Glutamatergic neuron (in vitro differentiated cells): ENCODE results near the gene SP6. TPM values are rescaled to one million over a fixed set of nuclear protein-coding genes. Genes with fewer than 3 reads are reported as not detected.
A peak's percentile ranks its signal among the peaks of the same experiment; 100 is the strongest.

Experiments used
- DNase-seq: peaks from one replicate; pipeline ENCODE4 v3.0.0; 2022
- H3K27ac Mint-ChIP-seq: one replicate; pipeline ENCODE4 v1.8.0; 2020; ENCODE audit warnings: mild to moderate bottlenecking, mixed read lengths, inconsistent platforms; ENCODE audit not compliant: unreplicated experiment
- H3K27me3 Mint-ChIP-seq: one replicate; pipeline ENCODE4 v1.8.0; 2020; ENCODE audit warnings: mild to moderate bottlenecking, moderate library complexity, mixed read lengths, inconsistent platforms; ENCODE audit not compliant: unreplicated experiment
- H3K36me3 Mint-ChIP-seq: one replicate; pipeline ENCODE4 v1.8.0; 2020; ENCODE audit warnings: mild to moderate bottlenecking, mixed read lengths, inconsistent platforms; ENCODE audit not compliant: unreplicated experiment
- H3K4me1 Mint-ChIP-seq: one replicate; pipeline ENCODE4 v1.8.0; 2020; ENCODE audit warnings: mild to moderate bottlenecking, low read depth, mixed read lengths, inconsistent platforms; ENCODE audit not compliant: unreplicated experiment
- H3K4me3 Mint-ChIP-seq: one replicate; pipeline ENCODE4 v1.8.0; 2020; ENCODE audit warnings: mild to moderate bottlenecking, mixed read lengths, inconsistent platforms; ENCODE audit not compliant: unreplicated experiment
- H3K9me3 Mint-ChIP-seq: one replicate; pipeline ENCODE4 v1.8.0; 2020; ENCODE audit warnings: mild to moderate bottlenecking, moderate library complexity, mixed read lengths, inconsistent platforms; ENCODE audit not compliant: unreplicated experiment
- total RNA-seq: library from RNA; stranded (reverse); fragmentation: NEBNext Ultra II Directional; extraction: Animal tissue kit (Norgen Biotek cat#: 25700); gene quantifications from one replicate; pipeline ENCODE4 v1.2.1, GENCODE V29; 2021; ENCODE audit not compliant: unreplicated experiment
- TF ChIP-seq, protein P1 (sequence below): fragments of 200-600 bp; sonication (generic); IDR thresholded peaks from one replicate; pipeline ENCODE4 v1.5.0; 2021; ENCODE audit not compliant: partially characterized antibody, unreplicated experiment

SP6 gene
- total RNA-seq, 1 donor from 2014 or later, result 1.7 TPM

GRCh38 chr17:47850373-47850691 is 631 bp downstream of the SP6 start:
- Mint-ChIP-seq H3K4me1 (peaks cover 17% of the 10 kb centered on the region), H3K4me3 (peak overlapping the region; percentile 74), H3K27ac (no peak overlapping the region), H3K27me3 (peaks cover 28% of the 10 kb centered on the region), H3K36me3 (no peaks in the 10 kb centered on the region), H3K9me3 (no peaks in the 10 kb centered on the region)
- DNase-seq, result no peak
- TF ChIP-seq, protein P1, sequence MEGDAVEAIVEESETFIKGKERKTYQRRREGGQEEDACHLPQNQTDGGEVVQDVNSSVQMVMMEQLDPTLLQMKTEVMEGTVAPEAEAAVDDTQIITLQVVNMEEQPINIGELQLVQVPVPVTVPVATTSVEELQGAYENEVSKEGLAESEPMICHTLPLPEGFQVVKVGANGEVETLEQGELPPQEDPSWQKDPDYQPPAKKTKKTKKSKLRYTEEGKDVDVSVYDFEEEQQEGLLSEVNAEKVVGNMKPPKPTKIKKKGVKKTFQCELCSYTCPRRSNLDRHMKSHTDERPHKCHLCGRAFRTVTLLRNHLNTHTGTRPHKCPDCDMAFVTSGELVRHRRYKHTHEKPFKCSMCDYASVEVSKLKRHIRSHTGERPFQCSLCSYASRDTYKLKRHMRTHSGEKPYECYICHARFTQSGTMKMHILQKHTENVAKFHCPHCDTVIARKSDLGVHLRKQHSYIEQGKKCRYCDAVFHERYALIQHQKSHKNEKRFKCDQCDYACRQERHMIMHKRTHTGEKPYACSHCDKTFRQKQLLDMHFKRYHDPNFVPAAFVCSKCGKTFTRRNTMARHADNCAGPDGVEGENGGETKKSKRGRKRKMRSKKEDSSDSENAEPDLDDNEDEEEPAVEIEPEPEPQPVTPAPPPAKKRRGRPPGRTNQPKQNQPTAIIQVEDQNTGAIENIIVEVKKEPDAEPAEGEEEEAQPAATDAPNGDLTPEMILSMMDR, result no peak

DNA sequence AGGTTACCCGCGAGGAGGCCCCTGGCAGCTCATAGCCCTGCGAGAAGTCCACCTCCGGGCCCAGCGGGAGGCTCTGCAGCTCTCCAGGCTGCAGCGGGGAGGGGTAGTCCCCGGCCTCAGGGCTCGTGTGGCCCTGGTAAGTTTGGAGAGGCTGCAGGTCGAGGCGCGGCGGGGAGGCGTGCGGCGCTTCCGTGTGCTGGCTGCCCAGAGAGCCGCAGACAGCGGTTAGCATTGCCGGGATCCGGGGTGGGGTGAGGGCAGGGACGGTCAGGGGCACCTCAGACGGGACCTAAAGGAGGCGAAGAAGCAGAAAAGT is 2.8 kb downstream of the SP6 start:
- Mint-ChIP-seq H3K36me3 (no peaks in the 10 kb centered on the region), H3K9me3 (no peaks in the 10 kb centered on the region), H3K4me1 (peaks cover 11% of the 10 kb centered on the region), H3K27ac (no peak overlapping the region), H3K27me3 (peaks cover 18% of the 10 kb centered on the region), H3K4me3 (no peak overlapping the region)
- no peak for DNase-seq
- TF ChIP-seq, protein P1, result no peak

DNA sequence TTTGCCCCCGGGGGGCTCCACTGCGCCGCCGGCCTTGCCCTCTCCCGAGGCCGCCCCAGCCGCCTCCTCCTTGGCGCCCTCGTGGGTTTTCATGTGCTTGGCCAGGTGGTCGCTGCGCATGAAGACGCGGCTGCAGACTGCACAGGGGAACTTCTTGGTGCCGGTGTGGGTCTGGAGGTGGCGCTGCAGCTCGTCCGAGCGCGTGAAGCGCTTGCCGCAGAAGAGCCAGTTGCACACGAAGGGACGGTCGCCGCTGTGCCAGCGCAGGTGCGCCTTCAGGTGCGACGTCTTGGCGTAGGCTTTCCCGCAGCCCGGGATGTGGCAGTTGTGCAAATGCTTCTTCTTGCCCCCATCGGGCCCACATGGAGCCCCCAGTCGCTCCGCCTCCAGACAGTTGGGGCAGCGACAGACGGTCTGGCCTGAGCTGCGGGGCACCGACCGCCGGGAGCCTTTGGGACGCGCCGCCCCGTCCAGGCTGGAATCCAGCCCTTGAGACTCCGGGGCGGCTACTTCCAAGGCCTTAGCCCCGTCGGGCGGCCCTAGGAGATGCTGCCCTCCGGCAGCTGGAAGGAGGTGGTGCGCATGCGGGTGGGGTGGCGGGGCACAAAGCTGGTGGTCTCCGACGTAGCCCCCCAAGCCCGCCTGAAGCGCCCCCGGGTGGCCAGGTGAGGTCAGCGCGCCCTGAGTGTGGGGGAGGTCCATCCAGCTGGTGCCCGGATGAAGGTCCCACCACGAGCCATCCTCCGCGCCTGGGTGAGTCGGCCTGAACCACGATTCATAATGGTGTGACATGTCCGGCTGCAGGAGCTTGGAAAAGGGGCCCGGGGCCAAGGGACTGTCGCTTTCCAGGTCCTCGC is 3.4 kb downstream of the SP6 start:
- Mint-ChIP-seq H3K27me3 (peaks cover 17% of the 10 kb centered on the region), H3K27ac (no peak overlapping the region), H3K4me1 (peaks cover 15% of the 10 kb centered on the region), H3K36me3 (no peaks in the 10 kb centered on the region), H3K9me3 (no peaks in the 10 kb centered on the region), H3K4me3 (no peak overlapping the region)
- TF ChIP-seq, protein P1, result peak; percentile 45
- DNase-seq, result peak; percentile 55

GRCh38 chr17:47846716-47847340 is 4.1 kb downstream of the SP6 start:
- peaks cover 12% of the 10 kb centered on the region for H3K27me3 Mint-ChIP-seq

More at GRCh38 chr17:47846716-47847340, 4.1 kb downstream of the SP6 start:
- no peaks in the 10 kb centered on the region for H3K9me3 Mint-ChIP-seq
- peak overlapping the region; percentile 59 for H3K4me3 Mint-ChIP-seq
- no peaks in the 10 kb centered on the region for H3K36me3 Mint-ChIP-seq
- H3K4me1 Mint-ChIP-seq, result peaks cover 7% of the 10 kb centered on the region
- TF ChIP-seq, protein P1, result no peak
- peak; percentile 55 for DNase-seq
- no peak overlapping the region for H3K27ac Mint-ChIP-seq
